Naive B cell (primary cell): ENCODE measurements around the gene EFL1. TPM values are rescaled to one million over a fixed set of nuclear protein-coding genes. Genes with fewer than 3 reads are reported as not detected.
A peak's percentile ranks its signal among the peaks of the same experiment; 100 is the strongest.
"Not testable (repeated sequence)": the region's sequence is repeated elsewhere in the genome, so short reads cannot be mapped to it uniquely, and the experiment has no call there.

Source experiments
- ATAC-seq, 2 donors: fragments of 150-1000 bp; cut with Tn5 transposase; 2 replicates each; pipeline ENCODE4 v1.10.0; 2021; ENCODE audit warnings: low read depth in 2 of 2, mild to moderate bottlenecking in 2 of 2, moderate library complexity in 2 of 2
- DNase-seq: peaks from one replicate; pipeline ENCODE4 v3.0.0; 2022
- H3K27ac Mint-ChIP-seq, 6 donors: one replicate each; pipeline ENCODE4 v1.8.0; 2020 to 2022; ENCODE audit warnings: mild to moderate bottlenecking in 6 of 6, mixed read lengths in 6 of 6, moderate library complexity in 5 of 6, inconsistent platforms in 2 of 6
- H3K27me3 Mint-ChIP-seq, 3 donors: one replicate each; pipeline ENCODE4 v1.8.0; 2021 to 2022; ENCODE audit warnings: mixed read lengths in 3 of 3, mild to moderate bottlenecking in 1 of 3
- H3K36me3 Mint-ChIP-seq, 2 donors: one replicate each; pipeline ENCODE4 v1.8.0; 2020 to 2022; ENCODE audit warnings: mixed read lengths in 2 of 2, inconsistent platforms in 1 of 2, mild to moderate bottlenecking in 1 of 2
- H3K4me1 Mint-ChIP-seq, 3 donors: one replicate each; pipeline ENCODE4 v1.8.0; 2020 to 2022; ENCODE audit warnings: mixed read lengths in 3 of 3, inconsistent platforms in 1 of 3, mild to moderate bottlenecking in 1 of 3, moderate library complexity in 1 of 3
- H3K4me3 Mint-ChIP-seq, 8 donors: one replicate each; pipeline ENCODE4 v1.8.0; 2020 to 2022; ENCODE audit warnings: mild to moderate bottlenecking in 8 of 8, mixed read lengths in 8 of 8, moderate library complexity in 8 of 8, inconsistent platforms in 2 of 8
- H3K9me3 Mint-ChIP-seq, 7 donors: one replicate each; pipeline ENCODE4 v1.8.0; 2020 to 2022; ENCODE audit warnings: mixed read lengths in 7 of 7, mild to moderate bottlenecking in 5 of 7, inconsistent platforms in 2 of 7, moderate library complexity in 1 of 7
- polyA plus RNA-seq, 6 donors: library from polyadenylated mRNA; unstranded; fragments of 300-500 nt; fragmentation: Illumina TruSeq; gene quantifications; one replicate each; pipeline ENCODE4 v1.2.3, GENCODE V29; 2021; ENCODE audit warnings: low read depth in 6 of 6

The EFL1 gene
- polyA plus RNA-seq, 6 donors from 2014 or later, result 17.7 to 43.0 (median 23.7) TPM

DNA sequence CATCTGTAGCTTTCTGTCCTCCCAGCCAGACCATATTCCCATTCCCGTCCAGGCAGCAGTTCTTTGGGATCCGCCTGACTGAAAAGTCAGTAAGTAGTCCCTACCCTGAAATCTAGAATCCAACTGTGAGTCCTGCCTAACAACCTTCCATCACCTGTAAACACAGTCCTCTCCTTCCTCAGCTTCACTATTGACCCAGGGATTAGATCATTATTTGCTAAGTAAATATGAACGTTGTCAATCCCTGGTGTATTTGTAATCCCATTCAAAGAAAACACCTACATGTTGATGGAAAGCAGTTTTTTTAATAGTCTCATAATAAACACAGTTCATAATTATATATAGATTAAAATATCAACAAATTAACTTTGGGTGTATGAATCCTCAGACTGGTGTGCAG, 816 bp upstream of the EFL1 start:
- H3K4me1 Mint-ChIP-seq, result peaks cover 36 to 60% (median 58%) of the 10 kb centered on the region in 3 donors
- peak overlapping the region; percentile 85 to 98 (median 96) for H3K4me3 Mint-ChIP-seq
- no peaks in the 10 kb centered on the region for H3K9me3 Mint-ChIP-seq
- DNase-seq, result no peak
- no peak for ATAC-seq
- H3K27ac Mint-ChIP-seq, result peak overlapping the region; percentile 88 to 99 (median 96)
- peaks cover 0 to 6% of the 10 kb centered on the region in 2 donors for H3K36me3 Mint-ChIP-seq
- H3K27me3 Mint-ChIP-seq, result no peaks in the 10 kb centered on the region

DNA sequence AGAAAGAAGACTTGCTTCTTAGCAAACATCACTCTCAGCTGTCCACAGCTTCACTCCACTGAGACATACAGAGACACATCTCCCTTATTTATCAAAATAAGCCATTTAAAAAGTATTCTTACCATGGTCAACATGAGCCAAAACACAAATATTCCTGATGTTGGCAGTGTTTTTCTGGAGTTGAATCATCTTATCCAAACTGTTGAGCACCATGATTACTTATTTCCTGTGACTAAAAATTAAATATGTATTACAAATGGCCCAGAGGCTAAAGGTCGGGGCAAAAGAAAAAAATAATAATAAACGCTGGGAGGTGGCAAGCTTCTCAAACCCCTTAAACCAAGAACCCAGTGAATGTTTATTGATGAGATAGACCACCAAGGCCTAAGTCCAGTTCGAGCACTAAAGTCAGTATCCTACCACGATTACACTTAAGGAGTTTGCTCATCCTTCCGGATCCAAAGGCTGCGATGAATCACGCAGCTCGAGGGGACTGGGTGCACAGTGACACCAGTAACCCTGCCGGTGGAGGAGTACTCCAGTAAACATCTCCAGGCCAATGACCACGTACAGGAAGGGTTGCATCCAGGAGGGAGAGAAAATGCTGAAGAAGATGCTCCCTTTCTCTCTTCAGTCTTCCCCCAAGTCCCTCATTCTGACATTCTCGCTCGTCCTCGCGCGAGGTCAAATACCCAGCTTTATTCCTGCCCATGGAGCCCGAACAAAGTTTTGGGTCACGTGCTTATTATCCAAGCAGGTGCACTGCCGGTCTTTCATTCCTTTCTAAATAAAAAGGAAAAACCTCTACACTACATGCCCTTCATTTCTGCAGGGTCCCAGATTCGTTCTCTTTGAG, 740 bp downstream of the EFL1 start:
- H3K36me3 Mint-ChIP-seq, result peaks cover 10 to 22% of the 10 kb centered on the region in 2 donors
- ATAC-seq, DNase-seq, H3K9me3 Mint-ChIP-seq, H3K27me3 Mint-ChIP-seq: not testable (repeated sequence)
- peaks cover 32 to 58% (median 47%) of the 10 kb centered on the region in 3 donors for H3K4me1 Mint-ChIP-seq
- peak overlapping the region; percentile 16 to 99 (median 92) for H3K27ac Mint-ChIP-seq
- H3K4me3 Mint-ChIP-seq, result peak overlapping the region; percentile 85 to 98 (median 96)

DNA sequence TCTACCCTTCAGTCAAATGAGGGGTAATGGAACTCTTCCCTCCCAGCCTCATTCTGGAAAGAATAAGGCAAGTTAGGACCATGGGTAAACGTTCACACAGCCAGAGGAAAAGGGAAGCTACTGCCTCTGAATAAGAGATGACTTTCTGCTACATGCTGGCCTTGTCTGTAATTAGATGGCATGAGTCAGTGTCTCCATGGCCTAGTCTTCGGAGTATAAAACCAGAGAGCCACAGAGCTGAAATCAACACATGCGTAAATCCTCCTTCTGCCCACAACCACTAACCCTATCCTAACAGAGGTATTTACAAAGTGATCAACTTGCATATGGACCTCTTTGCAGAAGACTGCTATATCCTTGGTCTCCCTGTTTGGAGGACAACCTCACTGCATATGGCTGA, 14.3 kb downstream of the EFL1 start:
- H3K4me1 Mint-ChIP-seq, result peaks cover 26 to 29% (median 28%) of the 10 kb centered on the region in 3 donors
- not testable (repeated sequence) for DNase-seq, H3K4me3 Mint-ChIP-seq, H3K27me3 Mint-ChIP-seq, H3K9me3 Mint-ChIP-seq, ATAC-seq
- H3K36me3 Mint-ChIP-seq, result peaks cover 22 to 28% of the 10 kb centered on the region in 2 donors
- peak overlapping the region in 2 of 6 donors; percentile 23 to 29 for H3K27ac Mint-ChIP-seq

DNA sequence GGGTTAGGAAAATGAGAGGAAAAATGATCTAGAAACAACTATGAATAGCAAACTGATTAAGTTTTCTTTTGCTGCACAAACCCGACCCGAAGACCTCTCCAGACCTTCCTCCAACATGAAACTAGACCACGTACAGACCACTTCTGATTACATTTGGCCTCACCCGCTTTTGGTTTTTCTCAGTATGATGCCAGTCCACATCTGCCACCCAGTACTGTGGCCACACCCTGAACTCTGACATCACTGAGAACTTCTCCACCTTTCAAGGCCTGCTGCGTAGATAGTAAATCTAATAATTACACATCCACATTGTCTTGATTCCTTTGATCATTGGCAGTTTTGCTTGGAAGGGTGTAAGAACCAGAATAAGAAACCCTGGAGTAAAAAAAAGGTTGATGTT, 16.6 kb downstream of the EFL1 start:
- not testable (repeated sequence) for H3K9me3 Mint-ChIP-seq, ATAC-seq, H3K4me3 Mint-ChIP-seq, DNase-seq, H3K27me3 Mint-ChIP-seq
- Mint-ChIP-seq H3K27ac (peak overlapping the region in 1 of 6 donors; percentile 7), H3K4me1 (peaks cover 29 to 31% (median 31%) of the 10 kb centered on the region in 3 donors), H3K36me3 (peaks cover 22% of the 10 kb centered on the region in 2 donors)

DNA sequence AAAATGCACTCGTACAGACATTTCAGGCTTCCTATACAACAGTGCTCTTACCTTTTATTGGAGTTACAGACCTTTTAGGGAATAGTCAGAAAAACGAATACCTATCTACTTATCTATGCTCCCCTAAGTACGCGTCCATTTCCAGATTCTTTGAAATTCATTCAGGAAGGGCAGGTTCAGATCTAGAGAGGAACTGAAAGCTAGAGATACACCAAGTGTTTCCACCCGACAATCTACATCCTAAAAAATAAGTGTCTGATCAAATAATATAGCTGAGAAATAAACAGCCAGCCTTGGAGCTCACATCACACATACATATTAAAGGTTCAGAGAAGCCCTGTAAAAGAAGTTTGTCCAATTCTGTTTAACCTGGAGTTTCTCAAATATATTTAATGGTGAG, 18.9 kb downstream of the EFL1 start:
- peak overlapping the region in 3 of 8 donors; percentile 2 to 38 (median 6) for H3K4me3 Mint-ChIP-seq
- peaks cover 29 to 34% (median 31%) of the 10 kb centered on the region in 3 donors for H3K4me1 Mint-ChIP-seq
- peak; percentile 61 to 67 for ATAC-seq
- not testable (repeated sequence) for H3K9me3 Mint-ChIP-seq, DNase-seq, H3K27me3 Mint-ChIP-seq
- peaks cover 28 to 41% of the 10 kb centered on the region in 2 donors for H3K36me3 Mint-ChIP-seq
- peak overlapping the region in 1 of 6 donors; percentile 22 for H3K27ac Mint-ChIP-seq

DNA sequence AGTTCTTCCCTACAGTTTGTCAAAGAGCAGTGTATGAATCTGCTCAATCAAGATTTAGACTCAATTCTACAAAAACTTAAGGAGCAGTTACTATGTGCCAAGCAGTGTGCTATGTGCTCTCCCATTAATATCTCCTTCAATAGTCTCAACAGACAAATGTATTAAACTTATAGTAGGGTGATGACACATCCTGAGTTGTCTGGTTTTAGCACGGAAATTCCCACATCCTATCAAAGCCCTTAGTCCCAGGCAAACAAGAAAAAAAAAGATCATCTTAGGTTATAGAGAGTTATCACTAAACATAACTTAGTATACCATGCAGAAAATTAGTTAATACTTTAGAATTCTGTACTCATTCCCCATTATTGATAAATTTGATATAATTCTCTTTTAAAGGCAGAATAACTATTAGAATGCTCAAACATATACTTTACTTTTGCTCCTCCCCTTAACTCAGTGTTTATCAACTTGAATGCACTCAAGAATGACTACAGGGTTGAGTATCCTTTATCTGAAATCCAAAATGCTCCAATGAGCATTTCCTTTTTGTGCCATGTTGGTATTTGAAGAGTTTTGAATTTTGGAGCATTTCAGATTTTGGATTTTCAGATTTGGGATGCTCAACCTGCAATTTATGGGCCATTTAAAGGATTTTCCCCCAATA, 20.6 kb downstream of the EFL1 start:
- Mint-ChIP-seq H3K4me1 (peaks cover 19 to 28% (median 23%) of the 10 kb centered on the region in 3 donors), H3K36me3 (peaks cover 25 to 34% of the 10 kb centered on the region in 2 donors)
- H3K27ac Mint-ChIP-seq, ATAC-seq, H3K4me3 Mint-ChIP-seq, H3K9me3 Mint-ChIP-seq, H3K27me3 Mint-ChIP-seq, DNase-seq: not testable (repeated sequence)

DNA sequence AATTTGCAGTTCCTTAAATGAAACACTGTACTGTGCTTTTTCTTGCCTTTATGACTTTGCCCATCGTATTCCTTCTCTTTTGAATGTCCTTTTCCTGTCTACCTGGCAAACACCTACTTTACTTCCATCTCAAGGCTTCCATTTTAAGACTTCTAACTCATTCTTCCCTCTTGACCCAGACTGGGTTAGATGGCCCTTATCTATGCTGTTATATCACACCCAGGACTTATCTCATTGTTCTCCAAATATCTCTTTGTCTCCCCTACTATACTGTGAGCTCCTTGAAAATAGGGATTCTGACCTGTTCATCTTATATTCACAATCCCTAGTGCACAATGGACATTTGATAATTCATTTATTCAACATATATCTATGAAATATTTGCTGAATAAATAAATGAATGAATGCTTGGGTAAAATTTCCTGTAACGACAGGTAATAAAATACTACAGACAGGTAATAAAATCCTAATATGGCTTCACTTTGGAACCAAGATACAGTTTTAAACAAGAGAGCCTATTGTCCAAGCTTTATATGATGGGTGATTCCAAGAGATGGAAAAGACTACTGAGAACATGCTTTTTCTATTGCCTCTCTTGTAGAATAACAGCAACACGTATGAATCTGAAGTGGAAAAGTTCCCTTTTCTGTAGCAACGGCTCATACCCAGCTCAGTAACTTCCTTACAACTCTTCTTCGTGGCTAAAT, 22.7 kb downstream of the EFL1 start:
- Mint-ChIP-seq H3K4me1 (peaks cover 12 to 18% (median 13%) of the 10 kb centered on the region in 3 donors), H3K27ac (peak overlapping the region in 1 of 6 donors; percentile 48)
- no peak for DNase-seq

DNA sequence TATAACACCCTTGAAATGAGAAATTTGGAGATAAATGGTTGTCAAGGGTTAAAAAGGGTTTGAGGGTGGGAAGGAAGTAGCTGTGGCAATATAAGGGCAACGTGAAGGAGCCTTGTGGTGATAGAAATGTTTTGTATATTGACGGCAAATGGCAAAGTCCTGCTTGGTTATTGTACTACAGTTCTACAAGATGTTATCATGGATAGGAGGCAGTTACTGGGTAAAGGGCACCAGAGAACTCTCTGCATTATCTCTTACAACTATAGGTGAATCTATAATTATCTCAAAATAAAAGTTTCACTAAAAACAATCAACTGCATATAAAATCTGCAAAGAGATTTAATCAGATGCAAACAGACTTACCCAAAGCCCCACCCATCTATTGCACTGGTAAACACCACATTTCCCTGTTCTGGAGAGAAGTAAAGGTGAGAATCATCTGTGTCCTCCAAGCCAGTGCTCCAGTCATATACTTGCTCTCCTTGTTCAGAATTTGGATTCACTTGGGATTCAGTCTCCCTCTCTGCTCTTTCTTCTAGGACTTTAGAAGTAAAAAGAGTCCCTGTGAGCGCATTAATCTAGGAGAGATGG, 24.5 kb downstream of the EFL1 start:
- Mint-ChIP-seq H3K4me1 (peaks cover 12 to 22% (median 16%) of the 10 kb centered on the region in 3 donors), H3K36me3 (peaks cover 14 to 22% of the 10 kb centered on the region in 2 donors), H3K27ac (peak overlapping the region in 2 of 6 donors; percentile 3 to 30)
- not testable (repeated sequence) for DNase-seq, H3K27me3 Mint-ChIP-seq, H3K4me3 Mint-ChIP-seq, H3K9me3 Mint-ChIP-seq, ATAC-seq

More for the DNA sequence above, 22.7 kb downstream of the EFL1 start:
- Mint-ChIP-seq H3K9me3 (no peaks in the 10 kb centered on the region), H3K27me3 (no peaks in the 10 kb centered on the region), H3K36me3 (peaks cover 14 to 22% of the 10 kb centered on the region in 2 donors), H3K4me3 (no peak overlapping the region)
- no peak for ATAC-seq

DNA sequence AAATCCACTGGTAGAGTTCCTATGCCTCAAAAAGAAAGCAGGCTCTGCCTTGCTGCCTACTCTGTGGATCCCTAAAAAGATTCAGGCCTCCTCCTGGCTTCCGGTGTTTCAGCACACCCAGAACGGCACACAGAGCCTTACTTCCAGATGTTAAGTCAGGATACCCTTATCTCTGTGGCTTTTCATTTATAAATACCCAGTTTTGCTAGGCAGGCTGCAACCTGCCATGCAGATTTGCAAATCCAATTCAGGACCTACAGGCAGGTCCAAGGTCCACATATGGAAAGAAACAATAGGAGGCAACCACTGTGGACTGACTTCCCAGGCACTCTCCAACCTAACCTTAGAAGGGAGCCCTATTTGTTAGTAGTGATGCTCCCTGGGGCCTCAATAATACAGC, 30.7 kb downstream of the EFL1 start:
- Mint-ChIP-seq H3K27me3 (no peaks in the 10 kb centered on the region), H3K4me3 (no peak overlapping the region), H3K27ac (peak overlapping the region in 3 of 6 donors; percentile 47 to 72 (median 71)), H3K9me3 (no peaks in the 10 kb centered on the region), H3K4me1 (peaks cover 12 to 29% (median 23%) of the 10 kb centered on the region in 3 donors), H3K36me3 (peaks cover 20 to 23% of the 10 kb centered on the region in 2 donors)
- ATAC-seq (no peak), DNase-seq (no peak)

DNA sequence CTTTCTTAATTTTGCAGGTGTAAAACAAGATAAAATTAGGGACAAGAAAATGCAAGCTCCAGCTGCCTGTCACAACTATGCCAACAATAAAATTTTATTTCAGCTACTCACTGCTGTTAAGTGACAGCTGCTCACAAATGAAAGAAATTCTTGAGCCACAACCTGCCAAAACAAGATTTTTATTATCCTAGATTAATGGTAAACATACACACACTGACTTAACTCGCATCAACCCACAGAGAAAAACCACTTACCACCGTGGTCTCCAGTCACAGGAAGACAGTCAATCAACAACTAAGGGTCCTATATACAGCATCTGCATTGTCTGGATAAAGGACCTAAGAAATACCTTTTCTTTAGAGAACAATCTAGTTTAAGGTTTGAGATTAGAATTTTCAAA, 31.3 kb downstream of the EFL1 start:
- ATAC-seq (no peak), DNase-seq (no peak)
- peak overlapping the region in 2 of 6 donors; percentile 57 to 64 for H3K27ac Mint-ChIP-seq
- H3K4me3 Mint-ChIP-seq, result no peak overlapping the region
- H3K27me3 Mint-ChIP-seq, result no peaks in the 10 kb centered on the region
- H3K4me1 Mint-ChIP-seq, result peaks cover 12 to 29% (median 23%) of the 10 kb centered on the region in 3 donors
- no peaks in the 10 kb centered on the region for H3K9me3 Mint-ChIP-seq
- H3K36me3 Mint-ChIP-seq, result peaks cover 25 to 29% of the 10 kb centered on the region in 2 donors

DNA sequence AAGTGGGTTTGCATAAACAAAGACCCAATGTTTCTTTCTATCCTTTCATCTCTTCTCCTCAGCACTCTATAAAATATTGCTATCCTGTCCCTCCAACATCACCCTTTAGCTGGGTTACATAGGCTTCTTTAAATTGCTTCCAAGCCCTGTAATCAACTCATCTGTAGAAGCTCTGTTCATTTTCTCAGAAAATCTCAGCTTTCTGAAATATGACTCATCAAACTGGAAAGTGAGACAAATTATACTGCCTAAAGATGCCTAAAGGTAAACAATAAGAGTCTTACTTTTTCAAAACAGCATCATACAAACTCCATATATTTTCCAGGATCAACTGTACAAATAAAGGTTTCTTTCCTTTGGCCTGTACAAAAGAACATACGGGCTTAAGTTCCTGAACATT, 33.8 kb downstream of the EFL1 start:
- Mint-ChIP-seq H3K9me3 (no peaks in the 10 kb centered on the region), H3K36me3 (peaks cover 25 to 31% of the 10 kb centered on the region in 2 donors), H3K27ac (no peak overlapping the region), H3K27me3 (no peaks in the 10 kb centered on the region), H3K4me1 (peaks cover 8 to 20% (median 18%) of the 10 kb centered on the region in 3 donors), H3K4me3 (peak overlapping the region in 1 of 8 donors; percentile 44)
- DNase-seq, result no peak
- ATAC-seq, result no peak

DNA sequence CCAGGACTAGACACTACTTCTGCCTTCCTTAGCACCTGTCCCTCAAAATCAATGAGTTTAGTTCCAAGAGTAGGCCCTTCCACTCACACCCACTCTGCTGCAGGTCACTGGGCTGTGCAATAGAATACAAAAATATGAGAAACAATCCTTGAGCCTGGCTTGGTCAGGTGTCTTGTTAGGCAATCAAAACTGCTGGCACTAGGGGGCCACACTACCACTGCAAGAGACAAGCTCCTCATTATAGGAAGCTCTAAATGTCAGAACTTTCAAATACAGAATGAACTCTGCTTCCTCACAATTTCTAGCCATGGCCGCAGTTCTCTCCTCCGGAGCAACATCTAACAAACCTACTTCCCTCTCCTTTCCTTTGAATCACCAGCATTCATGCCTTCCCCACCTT, 41.0 kb downstream of the EFL1 start:
- not testable (repeated sequence) for H3K27me3 Mint-ChIP-seq, H3K9me3 Mint-ChIP-seq, H3K4me3 Mint-ChIP-seq
- ATAC-seq (peak; percentile 56 to 78), DNase-seq (peak; percentile 41)
- Mint-ChIP-seq H3K4me1 (peaks cover 9 to 11% (median 9%) of the 10 kb centered on the region in 3 donors), H3K27ac (peak overlapping the region in 1 of 6 donors; percentile 3), H3K36me3 (peaks cover 14 to 17% of the 10 kb centered on the region in 2 donors)

DNA sequence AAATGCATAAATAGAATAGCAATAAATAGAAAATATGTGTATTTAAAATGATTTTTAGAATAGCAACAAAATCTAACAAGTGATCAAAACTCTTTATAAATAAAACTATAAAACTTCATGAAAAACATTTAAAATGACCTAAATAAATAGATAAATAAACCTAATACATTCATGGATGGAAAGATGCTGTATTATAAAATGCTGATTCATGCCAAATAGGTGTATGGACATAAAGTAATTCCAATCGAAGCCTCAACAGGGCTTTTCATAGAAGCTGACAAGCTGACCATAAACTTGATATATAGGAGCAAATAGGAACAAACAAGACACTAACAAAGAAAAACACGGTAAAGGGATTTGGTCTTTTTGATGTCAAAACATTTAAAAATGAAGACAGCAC, 46.4 kb downstream of the EFL1 start:
- H3K4me1 Mint-ChIP-seq, H3K27me3 Mint-ChIP-seq, H3K9me3 Mint-ChIP-seq, ATAC-seq, DNase-seq, H3K4me3 Mint-ChIP-seq: not testable (repeated sequence)
- H3K36me3 Mint-ChIP-seq, result peaks cover 16 to 40% of the 10 kb centered on the region in 2 donors
- H3K27ac Mint-ChIP-seq, result peak overlapping the region in 1 of 6 donors; percentile 64
